NCI-H345 (cell line): Measurements from ENCODE around the gene ELF2.
"Not testable (repeated sequence)": the region's sequence is repeated elsewhere in the genome, so short reads cannot be mapped to it uniquely, and the experiment has no call there.

Experiments used
- DNase-seq: peaks from one replicate; lab custom pipeline; 2025; lab: John Stamatoyannopoulos, UW

The ELF2 gene

DNA sequence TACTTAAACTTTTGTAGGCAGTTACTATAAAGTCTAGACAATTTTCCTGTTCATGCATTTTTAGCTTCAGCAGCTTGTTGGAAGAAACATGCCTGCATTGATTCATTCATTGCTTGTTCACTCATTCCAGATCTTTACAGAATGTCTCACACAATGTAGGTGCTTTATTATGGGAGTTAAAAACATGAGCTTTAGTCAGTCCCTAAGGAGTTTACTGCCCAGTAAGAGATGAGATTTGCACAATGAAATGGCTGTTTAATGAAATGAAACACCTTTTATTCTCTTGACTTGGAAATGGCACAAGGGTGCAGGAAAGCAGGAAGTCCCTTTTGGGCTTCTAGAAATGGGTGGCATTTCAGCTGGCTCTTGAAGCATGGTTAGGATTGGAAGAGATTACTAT, 158.5 kb downstream of the ELF2 start:
- no peak for DNase-seq

DNA sequence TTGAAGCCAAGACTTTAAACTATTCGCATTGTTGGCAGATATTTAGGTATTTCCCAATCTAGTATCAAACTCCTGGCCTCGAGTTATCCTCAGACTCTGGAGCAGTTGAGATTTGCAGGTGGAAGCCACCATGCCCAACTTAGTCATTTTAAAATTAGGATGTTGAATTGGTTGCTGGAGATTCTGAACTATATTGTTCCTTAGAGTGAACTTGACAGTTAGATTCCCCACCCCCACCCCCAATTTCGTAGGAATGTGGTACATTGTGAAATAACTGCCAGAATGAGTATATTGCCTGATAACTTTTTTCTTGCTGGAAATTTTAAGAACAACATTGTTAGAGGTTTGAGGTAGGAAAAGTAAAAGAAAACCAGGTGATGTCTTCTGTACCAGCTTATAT, 159.2 kb downstream of the ELF2 start:
- DNase-seq = no peak

DNA sequence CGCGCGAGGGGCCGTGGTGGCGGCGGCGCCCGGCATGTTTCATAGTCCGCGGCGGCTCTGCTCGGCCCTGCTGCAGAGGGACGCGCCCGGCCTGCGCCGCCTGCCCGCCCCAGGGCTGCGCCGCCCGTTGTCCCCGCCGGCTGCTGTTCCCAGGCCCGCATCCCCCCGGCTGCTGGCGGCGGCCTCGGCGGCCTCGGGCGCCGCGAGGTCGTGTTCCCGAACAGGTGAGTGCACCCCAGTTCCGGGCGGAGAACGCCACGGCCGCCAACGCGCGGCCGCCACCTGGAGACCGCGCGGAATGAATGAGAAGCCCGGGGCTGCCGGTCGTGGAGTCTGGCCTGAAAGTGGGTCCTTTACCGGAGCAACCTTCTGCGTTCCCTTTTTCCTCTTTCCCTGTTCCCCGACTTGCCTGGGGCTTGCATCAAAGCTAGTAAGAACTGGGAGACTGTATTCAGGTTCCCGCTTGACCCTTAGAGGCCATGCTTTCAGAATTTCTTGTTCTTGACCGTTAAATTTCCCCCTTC, 161.0 kb downstream of the ELF2 start:
- DNase-seq = peak; percentile 34

DNA sequence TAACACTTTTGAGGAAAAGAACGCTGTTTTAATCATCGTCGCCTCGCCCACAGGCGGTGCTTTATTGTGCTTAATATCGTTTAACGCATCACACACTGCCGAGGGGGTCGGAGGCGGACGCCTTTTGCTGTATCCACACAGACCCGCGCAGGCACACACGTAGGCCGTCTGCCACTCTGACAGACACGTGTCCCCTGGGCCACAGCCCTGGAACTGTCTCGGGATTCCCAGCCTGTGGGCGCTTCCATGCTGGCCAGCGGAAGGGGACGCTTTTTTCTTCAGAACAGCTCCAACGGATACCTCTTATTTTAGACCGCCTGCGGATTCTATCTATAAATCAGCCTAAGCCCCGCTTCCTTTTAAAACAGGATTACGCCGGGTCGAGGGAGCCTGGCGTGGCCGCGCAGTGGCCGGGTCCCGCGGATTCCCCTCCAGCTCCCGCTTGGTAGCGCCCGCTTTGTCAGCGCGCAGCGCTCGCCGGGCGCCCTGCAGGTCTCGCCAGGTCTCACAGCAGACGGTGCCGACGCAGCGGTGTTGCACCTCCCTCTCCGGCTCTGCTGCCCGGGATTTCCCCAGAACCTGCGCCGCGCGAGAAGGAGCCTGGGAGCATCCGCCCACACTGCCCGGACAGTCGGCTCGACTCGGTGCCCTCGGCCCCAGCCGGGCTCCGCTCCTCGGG, 161.6 kb downstream of the ELF2 start, which contains the start of gene NOCT:
Gene NOCT, plus strand, starts transcription at position 513 of the 679 bp plus-strand sequence. CDS start 201 bp downstream, outside the sequence.
- DNase-seq = peak; percentile 85

DNA sequence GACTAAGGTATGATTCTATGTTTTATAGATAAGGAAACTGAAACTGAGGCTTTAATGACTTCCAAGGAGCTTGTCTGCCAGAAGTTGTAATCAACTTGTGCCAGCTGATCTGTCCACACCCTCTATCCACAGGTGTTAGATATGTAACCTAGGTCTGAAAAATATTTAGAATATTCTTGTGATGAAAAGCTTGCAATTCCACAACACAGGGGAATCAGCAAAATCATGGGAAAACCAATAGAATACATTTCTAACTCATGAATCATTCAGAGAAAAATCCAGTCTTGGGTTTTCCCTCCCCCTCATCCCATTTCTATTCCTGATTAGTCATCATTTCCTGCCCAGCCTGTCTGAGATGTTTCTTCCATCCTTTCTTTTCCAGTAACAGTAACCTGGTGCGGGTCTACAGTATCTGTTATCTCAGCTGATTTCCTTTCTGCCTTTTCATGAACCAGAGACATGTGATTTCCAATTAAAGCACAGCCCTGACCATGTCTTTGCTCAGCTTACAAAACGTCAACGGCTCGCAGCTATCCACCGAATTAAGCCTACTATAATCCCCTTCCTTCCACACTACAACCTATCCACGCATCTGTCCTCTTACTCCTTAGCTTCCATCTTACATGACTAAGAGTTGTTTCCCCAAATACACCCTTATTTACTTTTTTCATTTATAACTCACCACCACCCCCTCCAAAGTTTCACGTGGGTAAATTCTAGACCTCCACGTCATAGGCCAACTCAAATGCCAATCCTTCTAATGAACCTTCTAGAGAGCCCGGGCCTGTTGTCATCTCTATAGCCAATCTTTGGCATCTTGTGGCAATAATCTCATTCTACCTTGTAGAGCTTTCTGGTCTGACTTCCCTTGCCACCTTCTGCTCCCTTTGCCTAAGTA, 162.4 kb downstream of the ELF2 start:
- DNase-seq = peak; percentile 17

DNA sequence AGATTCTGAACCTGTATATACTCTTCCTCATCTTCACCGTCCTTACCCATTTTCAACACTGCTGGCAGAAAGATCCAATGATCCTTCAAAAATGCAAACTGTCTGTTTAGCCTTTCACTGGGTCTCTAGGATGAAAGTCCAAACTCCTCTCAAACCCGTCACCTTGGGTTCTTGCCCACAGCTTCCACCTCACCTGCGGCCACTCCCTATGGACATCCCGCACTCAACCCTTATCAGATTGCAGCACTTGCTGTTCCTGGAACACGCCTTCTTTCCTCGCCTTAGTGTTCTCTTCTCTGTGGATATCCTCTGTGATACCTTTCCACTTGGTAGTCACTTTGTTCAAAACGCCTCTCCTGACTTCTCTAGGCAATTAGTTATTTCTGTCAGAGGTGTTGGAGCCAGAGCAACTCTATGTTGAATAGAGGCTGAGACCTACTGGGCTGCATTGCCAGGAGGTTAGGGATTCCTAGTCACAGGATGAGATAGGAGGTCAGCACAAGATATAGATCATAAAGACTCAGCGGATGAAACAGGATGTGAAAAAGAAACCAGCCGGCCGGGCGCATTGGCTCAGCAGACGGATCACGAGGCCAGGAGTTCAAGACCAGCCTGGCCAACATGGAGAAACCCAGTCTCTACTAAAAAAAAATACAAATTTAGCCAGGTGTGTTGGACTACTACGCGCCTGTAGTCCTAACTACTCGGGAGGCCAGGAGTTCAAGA, 165.6 kb downstream of the ELF2 start:
- no peak for DNase-seq

DNA sequence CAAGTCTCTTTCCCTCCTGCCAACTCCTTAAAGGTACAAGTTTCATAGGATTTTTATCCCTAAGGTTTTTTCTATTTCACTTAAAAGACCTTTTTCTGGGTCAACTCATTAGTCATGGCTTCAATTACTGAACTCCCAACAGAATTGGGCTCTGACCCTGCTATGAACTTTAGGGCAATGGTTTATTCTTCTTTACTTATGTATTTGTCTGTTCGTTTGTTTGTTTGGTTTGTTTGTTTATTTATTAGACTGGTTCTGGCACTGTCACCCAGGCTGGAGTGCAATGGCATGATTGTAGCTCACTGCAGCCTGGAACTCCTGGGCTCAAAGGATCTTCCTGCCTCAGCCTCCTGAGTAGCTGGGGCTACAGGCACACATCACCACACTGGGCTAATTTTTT, 167.3 kb downstream of the ELF2 start:
- no peak for DNase-seq

DNA sequence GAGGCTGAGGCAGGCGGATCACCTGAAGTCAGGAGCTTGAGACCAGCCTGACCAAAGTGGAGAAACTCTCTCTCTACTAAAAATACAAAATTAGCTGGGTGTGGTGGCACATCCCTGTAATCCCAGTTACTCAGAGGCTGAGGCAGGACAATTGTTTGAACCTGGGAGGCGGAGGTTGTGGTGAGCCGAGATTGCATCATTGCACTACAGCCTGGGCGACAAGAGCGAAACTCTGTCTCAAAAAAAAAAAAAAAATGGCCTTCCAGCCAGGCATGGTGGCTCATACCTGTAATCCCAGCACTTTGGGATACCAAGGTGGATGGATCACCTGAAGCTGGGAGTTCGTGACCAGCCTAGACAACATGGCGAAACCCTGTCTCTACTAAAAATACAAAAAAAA, 168.7 kb downstream of the ELF2 start:
- DNase-seq = not testable (repeated sequence)

DNA sequence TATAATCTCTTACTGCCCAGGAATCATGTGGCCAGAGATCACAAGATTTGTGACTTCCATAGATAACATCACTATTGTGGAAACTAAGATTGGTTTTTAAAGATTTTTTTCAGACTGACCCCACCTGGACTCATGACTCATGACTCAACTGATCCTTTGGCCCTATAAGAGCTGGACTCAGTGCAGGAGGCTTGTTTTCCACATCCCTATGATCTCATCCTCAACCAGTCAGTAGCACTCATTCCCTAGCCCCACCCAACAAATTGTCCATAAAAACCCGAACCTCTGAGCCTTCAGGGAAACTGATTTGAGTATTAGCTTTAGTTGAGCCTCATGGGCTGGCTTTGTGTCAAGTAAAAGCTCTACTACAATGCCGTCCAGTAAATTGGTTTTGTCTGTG, 169.4 kb downstream of the ELF2 start:
- DNase-seq = no peak
